HepG2 (cell line): ENCODE measurements around the gene EMC10. TPM values are rescaled to one million over a fixed set of nuclear protein-coding genes. Genes with fewer than 3 reads are reported as not detected.

Experiments used
- KLF12 ChIP-seq: sonication (generic); formaldehyde crosslinking; IDR thresholded peaks from 2 replicates; pipeline ENCODE4 v1.4.0; 2020; ENCODE audit warnings: missing genetic modification reagents, borderline replicate concordance
- ZNF280D ChIP-seq: sonication (generic); formaldehyde crosslinking; IDR thresholded peaks from 2 replicates; pipeline ENCODE4 v1.5.1; 2020; ENCODE audit warnings: mild to moderate bottlenecking, missing genetic modification reagents
- ZNF383 ChIP-seq: sonication (generic); formaldehyde crosslinking; IDR thresholded peaks from 2 replicates; pipeline ENCODE4 v1.4.0; 2020; ENCODE audit warnings: missing genetic modification reagents, mild to moderate bottlenecking, borderline replicate concordance
- polyA plus RNA-seq, 8 experiments: library from polyadenylated mRNA; depleted of rRNA in 3 of 8; stranded (reverse) in 7 of 8; unstranded in 1 of 8; fragments of >200 nt; fragmentation: Illumina TruSeq in 4 of 8; extraction: Trizol in 4 of 8; gene quantifications; 2 replicates each; pipeline versions ENCODE4 v1.2.1 to v1.2.3, GENCODE V29; 2011 to 2016; ENCODE audit warnings: low read depth in 4 of 8, missing spikeins in 1 of 8, mixed read lengths in 1 of 8; ENCODE audit not compliant: insufficient read depth in 1 of 8
- total RNA-seq, 5 experiments: library from RNA; depleted of rRNA; stranded (reverse); fragments of >200 nt; fragmentation: Illumina TruSeq; extraction: Trizol; gene quantifications; 2 replicates each; pipeline ENCODE4 v1.2.3, GENCODE V29; 2016; ENCODE audit warnings: low read depth in 1 of 5
- TF ChIP-seq, protein P1 (sequence below), 2 experiments: sonication (generic) in 1 of 2; formaldehyde crosslinking in 1 of 2; IDR thresholded peaks; 2 replicates each; pipeline versions ENCODE4 v1.4.0 to v1.6.1; 2016 to 2020; ENCODE audit warnings: borderline replicate concordance in 1 of 2, low read depth in 1 of 2, mild to moderate bottlenecking in 1 of 2, missing genetic modification reagents in 1 of 2

EMC10 gene
- total and polyA plus RNA-seq, 2 of the 13 experiments (the other 11 are each of a cell fraction or from before 2014, with no cell fraction given) = not detected

GRCh38 chr19:50490991-50491472 lies 14.7 kb downstream of the EMC10 start (continued):
- TF ChIP-seq, protein P1, sequence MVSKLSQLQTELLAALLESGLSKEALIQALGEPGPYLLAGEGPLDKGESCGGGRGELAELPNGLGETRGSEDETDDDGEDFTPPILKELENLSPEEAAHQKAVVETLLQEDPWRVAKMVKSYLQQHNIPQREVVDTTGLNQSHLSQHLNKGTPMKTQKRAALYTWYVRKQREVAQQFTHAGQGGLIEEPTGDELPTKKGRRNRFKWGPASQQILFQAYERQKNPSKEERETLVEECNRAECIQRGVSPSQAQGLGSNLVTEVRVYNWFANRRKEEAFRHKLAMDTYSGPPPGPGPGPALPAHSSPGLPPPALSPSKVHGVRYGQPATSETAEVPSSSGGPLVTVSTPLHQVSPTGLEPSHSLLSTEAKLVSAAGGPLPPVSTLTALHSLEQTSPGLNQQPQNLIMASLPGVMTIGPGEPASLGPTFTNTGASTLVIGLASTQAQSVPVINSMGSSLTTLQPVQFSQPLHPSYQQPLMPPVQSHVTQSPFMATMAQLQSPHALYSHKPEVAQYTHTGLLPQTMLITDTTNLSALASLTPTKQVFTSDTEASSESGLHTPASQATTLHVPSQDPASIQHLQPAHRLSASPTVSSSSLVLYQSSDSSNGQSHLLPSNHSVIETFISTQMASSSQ (IDR thresholded peaks at IDR 0.05; ENCODE audit: low read depth) = no peak
- TF ChIP-seq, protein P1 (CRISPR knock-in tag; IDR thresholded peaks at IDR 0.05; ENCODE audit: borderline replicate concordance) = no peak
- TF ChIP-seq ZNF383 (CRISPR knock-in tag) (no peak), KLF12 (CRISPR knock-in tag) (no peak), ZNF280D (CRISPR knock-in tag) (no peak)
